Gastroesophageal sphincter (tissue), 4 donors: Measurements from ENCODE around the gene TRIM29. TPM values are rescaled to one million over a fixed set of nuclear protein-coding genes. Genes with fewer than 3 reads are reported as not detected.

Source experiments
- ATAC-seq: fragments of 150-250 bp; one replicate; pipeline ENCODE4 v1.9.1; 2016; ENCODE audit warnings: mild to moderate bottlenecking, moderate library complexity
- H3K27ac ChIP-seq, 4 donors: fragments of 200-600 bp; sonication (generic) in 3 of 4; 1 replicate in 3 of 4; 2 replicates in 1 of 4; pipeline ENCODE4 v1.5.1; 2016 to 2019
- H3K27me3 ChIP-seq: fragments of 200-600 bp; sonication (generic); one replicate; pipeline ENCODE4 v1.5.1; 2019
- H3K36me3 ChIP-seq, 2 donors: fragments of 200-600 bp; sonication (generic); one replicate each; pipeline ENCODE4 v1.5.1; 2019; ENCODE audit warnings: control low read depth in 1 of 2
- H3K4me1 ChIP-seq, 3 donors: fragments of 200-600 bp; sonication (generic); 1 replicate in 2 of 3; 2 replicates in 1 of 3; pipeline ENCODE4 v1.5.1; 2016 to 2019; ENCODE audit warnings: control low read depth in 2 of 3
- H3K4me3 ChIP-seq, 2 donors: fragments of 200-600 bp; sonication (generic); one replicate each; pipeline ENCODE4 v1.5.1; 2019; ENCODE audit warnings: mild to moderate bottlenecking in 1 of 2, moderate library complexity in 1 of 2
- H3K9me3 ChIP-seq, 3 donors: fragments of 200-600 bp; sonication (generic); one replicate each; pipeline ENCODE4 v1.5.1; 2017 to 2019; ENCODE audit warnings: control low read depth in 2 of 3
- CTCF ChIP-seq, 4 experiments: fragments of 200-600 bp in 2 of 4; fragments of 450-650 bp in 2 of 4; sonication (generic) in 1 of 4; IDR thresholded peaks; one replicate each; pipeline ENCODE4 v1.5.1; 2017 to 2019; ENCODE audit warnings: antibody characterized with exemption in 4 of 4, mild to moderate bottlenecking in 2 of 4, moderate library complexity in 2 of 4
- EP300 ChIP-seq: sonication (generic); formaldehyde crosslinking; IDR thresholded peaks from one replicate; pipeline ENCODE4 v1.6.1; 2017; ENCODE audit warnings: antibody characterized with exemption, mild to moderate bottlenecking
- POLR2A ChIP-seq, 2 donors: fragments of 450-650 bp; IDR thresholded peaks; one replicate each; pipeline ENCODE4 v1.6.1; 2017; ENCODE audit warnings: antibody characterized with exemption in 2 of 2, mild to moderate bottlenecking in 2 of 2, moderate library complexity in 1 of 2
- POLR2AphosphoS5 ChIP-seq: sonication (generic); formaldehyde crosslinking; IDR thresholded peaks from one replicate; pipeline ENCODE4 v1.6.1; 2017; ENCODE audit warnings: antibody characterized with exemption
- WGBS, 2 donors: methylation state at CpG; one replicate each; pipeline ENCODE4 v1.1.5; 2018; ENCODE audit warnings: low coverage in 1 of 2; 5-methylcytosine and 5-hydroxymethylcytosine counted together
- total RNA-seq, 4 donors: library from RNA; depleted of rRNA; stranded (reverse); fragments of >200 nt; gene quantifications; one replicate each; pipeline ENCODE4 v1.1.0, GENCODE V29; 2016

The TRIM29 gene
- total RNA-seq, 4 donors from 2014 or later, result 1.2 to 34.6 (median 3.4) TPM

DNA sequence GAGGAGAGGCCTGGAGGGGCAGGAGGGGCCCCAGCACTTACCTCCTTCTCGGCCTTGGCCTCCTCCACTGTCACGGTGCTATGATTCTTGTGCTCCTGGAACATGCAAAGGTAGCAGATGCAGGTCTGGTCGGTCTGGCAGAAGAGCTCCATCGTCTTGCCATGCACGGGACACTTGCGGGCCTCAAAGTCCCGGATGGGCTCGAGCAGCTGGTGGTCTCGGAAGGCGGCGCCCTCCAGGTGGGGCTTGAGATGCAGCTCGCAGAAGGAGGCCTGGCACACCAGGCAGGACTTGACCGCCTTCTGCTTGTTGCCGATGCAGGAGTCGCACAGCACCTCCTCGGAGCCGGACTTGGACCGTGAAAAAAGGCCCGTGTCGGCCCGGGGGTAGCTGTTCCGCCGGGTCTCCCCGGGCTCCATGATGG lies 714 bp downstream of the TRIM29 start:
- Histone ChIP-seq H3K4me1 (no peaks in the 10 kb centered on the region), H3K27me3 (peaks cover 18% of the 10 kb centered on the region), H3K4me3 (no peak overlapping the region), H3K36me3 (no peaks in the 10 kb centered on the region), H3K9me3 (no peaks in the 10 kb centered on the region), H3K27ac (no peak overlapping the region)
- TF ChIP-seq EP300 (no peak), CTCF (IDR thresholded peaks at IDR 0.05) (no peak)
- 52 to 88% methylated on average over 2 of the region's 24 CpGs for WGBS, 2 donors
- ATAC-seq, result no peak

- H3K4me3 ChIP-seq, result no peak overlapping the region
- TF ChIP-seq EP300, result no peak
- TF ChIP-seq POLR2AphosphoS5, result no peak
- no peak for TF ChIP-seq CTCF (IDR thresholded peaks at IDR 0.05)
- no peak for TF ChIP-seq POLR2A (IDR thresholded peaks at IDR 0.05)
- no peaks in the 10 kb centered on the region for H3K4me1 ChIP-seq
- 85 to 100% methylated on average over 2 to 3 of the region's 7 CpGs for WGBS, 2 donors
- H3K27me3 ChIP-seq, result peaks cover 14% of the 10 kb centered on the region
- no peak overlapping the region for H3K27ac ChIP-seq
- ATAC-seq, result no peak
- no peaks in the 10 kb centered on the region for H3K9me3 ChIP-seq
- H3K36me3 ChIP-seq, result no peaks in the 10 kb centered on the region
These were observed 1.6 kb downstream of the TRIM29 start for GRCh38 chr11:120136356-120136755.

DNA sequence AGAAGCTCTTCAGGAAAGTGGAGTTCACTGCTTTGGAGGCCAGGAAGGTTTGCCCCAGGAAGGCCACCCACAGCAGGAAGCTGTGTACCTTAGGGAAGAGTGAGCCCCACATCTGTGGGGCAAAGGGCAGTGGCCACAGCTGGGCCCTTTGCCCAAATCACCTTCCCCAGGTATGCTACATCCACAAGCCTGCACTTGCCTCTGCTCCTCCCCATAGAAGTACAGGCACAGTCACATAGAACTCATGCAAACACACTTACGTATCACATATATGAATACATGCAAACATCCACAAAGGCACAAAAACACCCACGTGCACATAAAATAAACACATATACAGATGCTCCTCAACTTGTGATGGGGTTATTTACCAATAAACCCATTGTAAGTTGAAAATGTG lies 2.1 kb downstream of the TRIM29 start:
- TF ChIP-seq POLR2A (IDR thresholded peaks at IDR 0.05), result no peak
- TF ChIP-seq CTCF (IDR thresholded peaks at IDR 0.05), result no peak
- no peak for TF ChIP-seq POLR2AphosphoS5
- TF ChIP-seq EP300, result no peak
- ATAC-seq, result no peak
- H3K27me3 ChIP-seq, result peaks cover 14% of the 10 kb centered on the region
- H3K36me3 ChIP-seq, result no peaks in the 10 kb centered on the region
- H3K9me3 ChIP-seq, result no peaks in the 10 kb centered on the region
- H3K4me3 ChIP-seq, result no peak overlapping the region
- H3K27ac ChIP-seq, result no peak overlapping the region
- 63 to 71% methylated on average over 2 of the region's 2 CpGs for WGBS, 2 donors
- no peaks in the 10 kb centered on the region for H3K4me1 ChIP-seq

- H3K27ac ChIP-seq, result no peak overlapping the region
- H3K4me1 ChIP-seq, result no peaks in the 10 kb centered on the region
- ATAC-seq, result no peak
- WGBS, 2 donors, result no CpG with 5 or more reads among the region's 5 CpGs
- H3K36me3 ChIP-seq, result no peaks in the 10 kb centered on the region
- no peak overlapping the region for H3K4me3 ChIP-seq
- H3K27me3 ChIP-seq, result peaks cover 13% of the 10 kb centered on the region
- no peaks in the 10 kb centered on the region for H3K9me3 ChIP-seq
- TF ChIP-seq CTCF (IDR thresholded peaks at IDR 0.05), result no peak
These were observed 3.0 kb downstream of the TRIM29 start for GRCh38 chr11:120134931-120135228.

- Histone ChIP-seq H3K27me3 (peaks cover 7% of the 10 kb centered on the region), H3K36me3 (no peaks in the 10 kb centered on the region), H3K4me1 (no peaks in the 10 kb centered on the region), H3K9me3 (no peaks in the 10 kb centered on the region), H3K27ac (no peak overlapping the region), H3K4me3 (no peak overlapping the region)
- no peak for TF ChIP-seq POLR2AphosphoS5
- no peak for TF ChIP-seq CTCF (IDR thresholded peaks at IDR 0.05)
- TF ChIP-seq POLR2A (IDR thresholded peaks at IDR 0.05), result no peak
- TF ChIP-seq EP300, result no peak
- 94 to 100% methylated on average over 3 to 5 of the region's 14 CpGs for WGBS, 2 donors
- ATAC-seq, result no peak
These were observed 3.6 kb downstream of the TRIM29 start for GRCh38 chr11:120134106-120134930.
